GM12873 (cell line): Measurements from ENCODE around the gene TFPI.

Experiments used
- TF ChIP-seq, protein P1 (sequence below): IDR thresholded peaks from 2 replicates; pipeline ENCODE4 v1.5.1; 2012; ENCODE audit warnings: low read depth, mild to moderate bottlenecking, moderate library complexity, low read length, control low read depth; ENCODE audit not compliant: insufficient read depth; ENCODE audit errors: missing control alignments

The TFPI gene

DNA sequence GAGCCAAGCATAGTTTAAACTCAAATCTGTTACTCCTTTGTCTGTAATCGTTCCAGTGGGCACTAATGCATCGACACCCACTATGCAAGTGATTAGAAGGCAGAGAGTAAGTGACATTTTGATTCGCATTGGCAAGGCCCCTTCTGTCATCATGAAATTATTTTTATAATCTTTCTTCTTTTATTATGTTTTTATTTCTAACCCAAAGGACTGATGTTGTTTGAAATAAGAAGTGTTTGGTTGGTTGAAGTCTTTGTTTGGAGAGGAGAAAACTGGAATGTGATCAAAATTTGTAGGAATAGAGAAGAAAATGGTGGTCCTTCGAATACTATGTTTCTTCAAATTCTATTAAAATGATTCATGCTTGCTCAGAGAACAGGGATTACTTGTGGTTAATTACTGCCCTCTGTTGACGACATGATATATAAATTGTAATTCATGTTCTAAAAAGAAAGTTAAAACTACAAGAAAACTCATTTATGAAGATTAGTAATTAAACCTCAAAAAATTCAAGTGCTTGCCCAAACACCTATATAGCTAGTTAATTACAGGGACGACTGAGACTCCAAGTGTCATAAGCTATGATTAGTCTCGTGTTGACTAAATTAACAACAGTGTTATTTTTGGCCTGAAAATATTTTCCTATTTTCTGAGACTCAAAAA is 26.4 kb upstream of the TFPI start:
- TF ChIP-seq, protein P1, sequence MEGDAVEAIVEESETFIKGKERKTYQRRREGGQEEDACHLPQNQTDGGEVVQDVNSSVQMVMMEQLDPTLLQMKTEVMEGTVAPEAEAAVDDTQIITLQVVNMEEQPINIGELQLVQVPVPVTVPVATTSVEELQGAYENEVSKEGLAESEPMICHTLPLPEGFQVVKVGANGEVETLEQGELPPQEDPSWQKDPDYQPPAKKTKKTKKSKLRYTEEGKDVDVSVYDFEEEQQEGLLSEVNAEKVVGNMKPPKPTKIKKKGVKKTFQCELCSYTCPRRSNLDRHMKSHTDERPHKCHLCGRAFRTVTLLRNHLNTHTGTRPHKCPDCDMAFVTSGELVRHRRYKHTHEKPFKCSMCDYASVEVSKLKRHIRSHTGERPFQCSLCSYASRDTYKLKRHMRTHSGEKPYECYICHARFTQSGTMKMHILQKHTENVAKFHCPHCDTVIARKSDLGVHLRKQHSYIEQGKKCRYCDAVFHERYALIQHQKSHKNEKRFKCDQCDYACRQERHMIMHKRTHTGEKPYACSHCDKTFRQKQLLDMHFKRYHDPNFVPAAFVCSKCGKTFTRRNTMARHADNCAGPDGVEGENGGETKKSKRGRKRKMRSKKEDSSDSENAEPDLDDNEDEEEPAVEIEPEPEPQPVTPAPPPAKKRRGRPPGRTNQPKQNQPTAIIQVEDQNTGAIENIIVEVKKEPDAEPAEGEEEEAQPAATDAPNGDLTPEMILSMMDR = peak; percentile 32

DNA sequence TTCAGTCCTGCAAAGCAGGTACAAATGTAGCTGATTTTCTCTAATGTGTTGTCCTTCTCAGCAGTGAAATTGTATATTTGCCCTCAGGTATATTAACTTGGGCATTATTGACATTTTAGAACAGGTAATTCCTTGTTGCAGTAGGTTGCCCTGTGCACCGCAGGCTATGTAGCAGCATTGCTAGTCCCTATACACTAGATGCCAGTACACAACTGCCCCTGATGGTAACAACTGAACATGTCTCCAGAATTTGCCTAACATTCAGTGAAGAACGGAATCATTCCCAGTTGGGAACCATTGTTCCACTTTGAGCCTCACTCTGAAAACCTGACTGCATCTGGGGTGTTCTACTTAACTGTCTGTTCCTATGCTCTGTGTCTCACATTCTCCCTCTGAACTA is 23.1 kb upstream of the TFPI start:
- TF ChIP-seq, protein P1 = no peak

DNA sequence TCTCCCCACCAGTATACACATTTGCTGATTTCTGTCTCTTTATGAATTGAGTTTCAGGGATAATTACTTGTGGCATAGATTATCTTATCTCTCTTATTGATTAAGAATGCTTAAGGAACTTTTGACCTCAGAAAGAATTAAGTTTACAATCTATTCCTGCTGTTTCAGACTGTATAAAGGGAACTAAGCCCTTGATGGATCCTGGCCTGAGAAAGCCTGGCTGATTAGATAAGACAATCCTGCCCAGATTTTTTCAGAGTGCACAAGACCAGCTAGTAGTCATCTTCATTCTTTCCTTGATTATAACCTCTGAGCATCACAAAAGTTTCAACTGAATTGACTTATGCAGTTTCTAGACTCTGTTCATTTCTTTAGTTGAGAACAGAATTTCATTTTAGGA is 22.7 kb upstream of the TFPI start:
- TF ChIP-seq, protein P1 = no peak

DNA sequence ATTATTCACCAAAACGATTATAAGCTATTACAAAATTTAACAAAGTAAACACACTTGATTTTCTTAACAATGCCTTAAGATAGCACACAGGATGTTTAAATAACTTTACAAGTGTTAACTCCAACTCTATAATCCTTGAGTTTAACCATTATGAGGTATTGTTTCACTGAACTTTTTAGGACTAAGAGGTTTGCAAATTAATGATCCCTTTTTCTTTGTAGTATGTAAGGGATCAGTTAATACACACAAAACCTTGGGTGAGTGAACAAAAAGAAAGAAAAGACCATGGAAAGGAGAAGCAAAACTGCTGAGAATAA is 21.5 kb upstream of the TFPI start:
- TF ChIP-seq, protein P1 = no peak

DNA sequence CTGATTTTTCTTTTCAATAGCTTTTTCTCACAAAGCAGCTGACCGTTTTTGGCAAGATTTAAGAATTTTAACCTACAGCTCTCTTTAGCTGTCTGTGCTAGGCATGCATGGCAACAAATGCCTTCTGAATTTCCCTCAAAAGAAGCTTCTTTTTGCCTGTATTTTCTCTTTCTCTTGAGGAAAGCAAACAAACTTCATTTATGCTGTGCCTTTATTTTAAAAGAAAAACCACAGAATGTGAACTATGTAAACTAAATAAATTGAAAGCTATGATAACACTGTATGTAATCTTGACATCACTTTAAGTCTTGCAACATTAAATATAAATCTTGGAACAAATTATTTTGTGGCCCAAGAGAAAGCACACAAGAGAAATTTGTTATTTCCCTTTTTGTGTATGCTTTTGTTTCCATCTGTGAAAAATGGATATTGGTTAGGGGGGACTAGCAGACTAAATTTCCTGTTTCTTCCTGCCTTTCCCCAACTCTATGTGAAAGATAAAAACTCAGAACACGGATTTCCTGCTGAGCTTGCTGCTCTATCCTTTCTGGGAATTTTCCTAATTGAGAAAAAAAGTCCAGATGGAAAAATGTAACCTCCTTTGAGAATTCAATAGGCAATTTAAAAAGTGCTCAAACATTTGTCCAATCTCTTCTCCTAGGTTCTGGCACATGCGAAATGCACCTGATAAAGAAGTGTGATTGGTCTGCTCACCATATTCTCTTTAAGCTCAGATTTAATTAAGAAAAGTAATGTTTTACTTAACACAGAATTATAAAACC is 20.9 kb upstream of the TFPI start:
- TF ChIP-seq, protein P1 = no peak

DNA sequence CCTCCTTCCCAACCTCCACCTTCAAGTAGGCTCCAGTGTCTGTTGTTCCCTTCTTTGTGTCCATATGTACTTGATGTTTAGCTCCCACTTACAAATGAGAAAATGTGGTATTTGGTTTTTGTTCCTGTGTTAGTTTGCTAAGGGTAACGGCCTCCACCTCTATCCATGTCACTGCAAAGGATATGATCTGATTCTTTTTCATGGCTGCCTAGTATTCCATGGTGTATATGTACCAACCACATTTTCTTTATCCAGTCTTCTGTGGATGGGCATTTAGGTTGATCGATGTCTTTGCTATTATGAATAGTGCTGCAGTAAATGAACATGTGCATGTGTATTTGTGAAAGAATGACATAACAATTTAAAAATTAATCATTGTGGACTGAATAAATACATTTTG is 19.5 kb upstream of the TFPI start:
- TF ChIP-seq, protein P1 = no peak

DNA sequence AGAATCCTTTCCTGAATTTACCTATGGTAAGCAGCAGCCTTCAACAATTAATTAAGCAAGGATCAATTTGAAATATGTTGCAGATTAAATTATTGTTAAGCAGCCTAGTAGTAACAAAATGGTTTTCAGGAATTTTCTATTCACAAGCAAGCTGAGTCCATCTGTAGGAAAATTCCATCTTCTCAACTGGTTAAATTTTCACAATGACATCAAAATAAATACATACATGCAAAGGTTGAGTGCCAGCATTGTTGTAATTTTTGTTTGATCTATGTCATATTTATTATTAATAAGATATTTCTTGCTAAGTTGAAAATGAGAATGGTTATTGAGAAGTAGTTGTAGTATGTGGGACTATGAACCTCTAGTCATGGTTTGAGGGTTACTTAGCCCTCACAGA is 15.3 kb upstream of the TFPI start:
- TF ChIP-seq, protein P1 = no peak
